Kidney glomerular epithelial cell (primary cell): Measurements from ENCODE around the gene KLHL21.

ENCODE experiments used
- DNase-seq: peaks from one replicate; lab custom pipeline; 2025; lab: John Stamatoyannopoulos, UW

KLHL21 gene

DNA sequence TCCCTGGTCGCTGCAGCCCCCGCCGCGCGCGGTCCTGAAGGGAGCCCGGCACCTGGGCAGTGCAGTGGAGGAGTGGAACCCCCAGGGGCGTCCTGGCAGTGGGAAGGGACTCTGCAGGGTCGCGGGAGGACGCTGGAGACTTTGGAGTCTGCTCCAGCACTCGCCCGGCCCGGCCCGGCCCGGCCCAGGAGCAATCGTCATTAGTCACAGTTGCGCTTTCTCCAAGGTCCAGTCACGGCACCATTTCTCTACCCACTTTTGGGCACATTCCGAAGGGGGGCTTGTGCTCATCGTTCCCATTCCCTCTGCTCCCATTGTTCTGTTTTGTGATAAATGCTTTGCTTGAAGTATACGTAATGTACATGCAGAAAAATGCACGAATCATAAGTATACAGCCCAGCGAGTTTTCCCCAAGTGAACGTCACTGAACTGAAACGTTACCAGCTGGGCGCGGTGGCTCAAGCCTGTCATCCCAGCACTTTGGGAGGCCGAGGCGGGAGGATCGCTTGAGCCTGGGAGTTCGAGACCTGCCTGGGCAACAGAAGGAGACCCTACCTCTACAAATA is 23.0 kb upstream of the KLHL21 start:
- peak; percentile 47 for DNase-seq

DNA sequence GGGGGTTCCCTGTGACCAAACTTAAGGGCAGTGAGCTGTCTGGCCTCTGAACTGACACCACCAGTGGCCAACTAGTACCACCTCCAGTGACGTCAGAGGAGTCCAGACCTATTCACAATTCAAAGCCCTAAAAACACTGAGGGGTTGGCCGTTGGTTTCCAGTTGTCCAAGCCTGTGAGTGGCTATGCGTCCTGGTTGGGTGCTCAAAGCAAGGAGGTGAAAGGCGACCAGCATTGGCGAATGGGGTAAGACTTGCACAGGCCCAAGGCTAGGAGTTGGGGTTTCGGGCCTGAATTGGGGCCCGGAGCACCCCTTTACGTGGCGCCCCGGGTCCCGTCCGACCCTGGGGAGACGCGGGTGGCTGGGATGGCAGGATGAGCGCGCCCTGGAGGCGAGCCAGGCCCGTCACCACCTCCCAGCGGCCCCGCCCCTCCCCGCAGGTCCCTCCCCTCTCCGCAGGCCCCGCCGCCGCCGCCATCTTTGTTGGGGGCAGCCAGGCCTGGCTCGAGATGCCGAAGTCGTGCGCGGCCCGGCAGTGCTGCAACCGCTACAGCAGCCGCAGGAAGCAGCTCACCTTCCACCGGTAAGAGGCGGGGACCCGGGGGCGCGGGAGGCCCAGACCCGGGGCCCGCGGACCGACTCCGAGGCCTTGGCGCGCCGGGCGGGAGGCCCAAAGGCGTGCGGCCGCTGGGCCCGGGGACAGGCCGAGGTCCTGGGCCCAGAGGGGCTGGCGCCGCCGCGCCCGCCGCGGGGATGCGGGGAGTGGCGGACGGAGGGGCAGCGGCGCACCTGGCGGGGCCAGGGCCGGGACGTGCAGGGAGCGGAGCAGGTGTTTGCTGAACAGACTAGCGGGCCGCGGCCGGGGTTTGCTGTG is 22.3 kb upstream of the KLHL21 start, which contains the start of gene THAP3:
THAP3 (plus strand) TSS at position 159 of the 874 bp plus-strand sequence; CDS start at position 510, 351 bp downstream.
- peak; percentile 68 for DNase-seq

DNA sequence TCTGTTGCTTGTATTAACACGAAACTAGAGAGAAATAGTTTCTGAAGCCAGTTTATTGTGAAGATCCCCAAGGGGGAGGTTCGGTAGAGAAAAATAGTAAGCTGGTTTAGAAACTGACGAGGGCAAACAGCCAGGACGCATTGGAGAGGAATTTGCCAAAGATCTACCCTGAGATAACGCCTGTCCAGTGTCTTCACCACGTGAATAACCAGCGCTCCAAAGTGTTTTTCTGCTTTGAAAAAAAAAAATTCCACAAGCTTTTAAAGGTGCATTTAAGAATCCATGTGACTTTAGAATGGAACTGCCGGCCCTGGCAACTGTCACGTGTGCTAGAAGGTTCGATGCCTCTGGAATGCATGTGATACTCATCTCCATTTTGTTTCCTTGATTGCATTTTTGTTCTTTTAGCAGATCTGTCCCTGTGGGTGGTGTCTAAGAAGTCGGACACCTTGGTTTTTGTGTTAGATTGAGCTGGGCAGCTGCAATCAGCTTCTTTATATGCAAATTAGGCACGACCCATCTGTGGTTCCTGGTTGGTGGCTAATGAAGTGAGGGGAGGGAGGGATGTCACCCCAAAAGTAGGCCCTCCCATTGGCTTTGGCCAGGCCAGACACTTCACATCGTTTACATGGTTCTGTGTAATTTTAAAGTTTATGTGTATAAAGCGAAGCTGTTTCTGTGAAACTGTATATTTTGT is 20.7 kb upstream of the KLHL21 start:
- no peak for DNase-seq

DNA sequence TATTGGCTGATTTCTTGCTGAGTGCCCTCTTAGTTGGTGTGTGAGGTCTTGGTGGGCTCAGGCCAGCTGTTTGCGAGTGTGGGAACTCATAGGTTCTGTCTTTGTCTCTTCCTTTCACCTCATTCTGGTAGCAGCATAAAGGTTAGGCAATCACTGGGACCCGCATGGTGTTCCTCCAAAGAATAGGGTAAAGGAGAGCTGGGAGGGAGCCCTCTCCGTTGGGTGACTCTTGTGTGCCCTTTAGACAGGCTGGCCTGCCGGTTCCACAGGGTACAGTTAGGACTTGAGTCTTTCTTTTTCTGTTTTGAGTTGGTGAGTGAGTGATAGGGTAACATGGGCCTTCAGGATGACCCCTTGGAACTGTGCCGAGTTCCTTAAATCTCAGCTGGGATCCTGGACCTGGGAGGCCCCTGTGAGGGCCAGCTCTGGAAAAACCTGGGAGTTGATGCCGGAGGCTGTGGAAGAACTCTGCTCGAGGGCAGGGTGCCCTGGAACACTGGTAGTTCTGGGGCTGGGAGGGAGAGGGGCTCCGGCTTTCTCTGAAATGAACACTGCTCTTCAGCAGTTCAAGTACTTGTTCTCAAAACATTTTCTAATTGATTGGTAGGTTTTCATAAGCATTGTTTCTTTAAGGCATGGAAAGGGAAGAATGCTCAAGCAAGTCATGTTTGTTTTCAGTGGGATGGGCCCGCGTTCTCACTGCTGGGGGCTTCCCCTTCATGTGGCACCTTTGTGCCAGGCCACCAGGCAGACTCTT is 19.9 kb upstream of the KLHL21 start:
- DNase-seq = no peak

DNA sequence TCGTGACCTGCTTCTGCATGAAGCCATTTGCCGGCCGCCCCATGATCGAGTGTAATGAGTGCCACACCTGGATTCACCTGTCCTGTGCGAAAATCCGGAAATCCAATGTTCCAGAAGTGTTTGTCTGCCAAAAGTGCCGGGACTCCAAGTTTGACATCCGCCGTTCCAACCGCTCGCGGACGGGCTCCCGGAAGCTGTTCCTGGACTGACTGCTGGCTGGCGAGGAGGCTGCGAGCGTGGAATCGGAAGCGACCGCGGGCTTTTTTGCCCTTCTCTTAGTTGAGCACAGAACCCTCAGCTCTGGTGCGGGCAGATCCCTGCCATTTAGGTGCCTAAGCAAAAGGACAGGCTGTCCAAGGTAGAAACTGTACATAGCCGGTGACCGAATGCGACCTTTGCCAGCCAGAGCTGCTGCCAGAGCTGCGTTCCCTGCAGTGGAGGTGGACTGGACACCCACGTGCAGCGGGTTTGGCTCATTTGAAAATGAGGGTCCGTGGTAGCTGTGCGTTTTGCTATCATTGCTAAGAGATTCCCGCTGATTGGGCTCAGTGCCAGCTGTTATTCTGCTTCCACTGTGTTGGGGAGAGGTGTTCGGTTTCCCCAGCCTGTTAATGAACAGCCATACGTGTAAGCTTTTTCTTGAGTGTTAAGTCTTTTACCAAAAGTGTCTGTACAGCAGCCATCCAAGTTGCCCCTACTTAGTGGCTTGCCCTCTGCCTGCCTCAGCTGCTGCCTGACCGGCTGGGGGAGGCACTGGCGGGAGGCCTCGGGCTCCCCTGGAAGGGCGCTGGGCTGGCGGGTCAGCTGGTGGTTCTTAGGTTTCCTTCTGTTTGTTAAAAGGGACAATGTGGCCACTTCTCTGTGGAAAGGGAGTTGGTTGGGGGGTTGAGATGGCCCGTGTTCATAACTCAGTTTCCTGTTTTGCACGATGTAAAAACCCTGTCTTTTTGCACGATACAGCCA is 19.0 kb upstream of the KLHL21 start:
- DNase-seq = no peak

DNA sequence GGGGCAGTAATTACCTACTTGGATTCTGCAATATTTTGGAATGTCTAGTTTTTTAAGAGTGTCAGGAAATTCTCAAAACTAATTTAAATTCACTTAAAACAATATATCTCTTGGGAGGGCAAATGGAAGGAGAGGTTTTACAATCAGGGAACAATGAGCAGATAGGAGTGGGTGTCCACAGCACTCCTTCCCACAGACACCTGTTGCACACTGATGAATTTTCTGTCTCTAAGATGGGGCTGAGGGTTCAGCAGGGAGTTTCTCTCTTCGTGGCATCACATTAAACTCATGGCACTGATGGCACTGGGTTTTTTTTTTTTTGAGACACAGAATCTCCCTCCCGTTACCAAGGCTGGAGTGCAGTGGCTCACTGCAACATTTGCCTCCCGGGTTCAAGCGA is 16.4 kb upstream of the KLHL21 start:
- no peak for DNase-seq

DNA sequence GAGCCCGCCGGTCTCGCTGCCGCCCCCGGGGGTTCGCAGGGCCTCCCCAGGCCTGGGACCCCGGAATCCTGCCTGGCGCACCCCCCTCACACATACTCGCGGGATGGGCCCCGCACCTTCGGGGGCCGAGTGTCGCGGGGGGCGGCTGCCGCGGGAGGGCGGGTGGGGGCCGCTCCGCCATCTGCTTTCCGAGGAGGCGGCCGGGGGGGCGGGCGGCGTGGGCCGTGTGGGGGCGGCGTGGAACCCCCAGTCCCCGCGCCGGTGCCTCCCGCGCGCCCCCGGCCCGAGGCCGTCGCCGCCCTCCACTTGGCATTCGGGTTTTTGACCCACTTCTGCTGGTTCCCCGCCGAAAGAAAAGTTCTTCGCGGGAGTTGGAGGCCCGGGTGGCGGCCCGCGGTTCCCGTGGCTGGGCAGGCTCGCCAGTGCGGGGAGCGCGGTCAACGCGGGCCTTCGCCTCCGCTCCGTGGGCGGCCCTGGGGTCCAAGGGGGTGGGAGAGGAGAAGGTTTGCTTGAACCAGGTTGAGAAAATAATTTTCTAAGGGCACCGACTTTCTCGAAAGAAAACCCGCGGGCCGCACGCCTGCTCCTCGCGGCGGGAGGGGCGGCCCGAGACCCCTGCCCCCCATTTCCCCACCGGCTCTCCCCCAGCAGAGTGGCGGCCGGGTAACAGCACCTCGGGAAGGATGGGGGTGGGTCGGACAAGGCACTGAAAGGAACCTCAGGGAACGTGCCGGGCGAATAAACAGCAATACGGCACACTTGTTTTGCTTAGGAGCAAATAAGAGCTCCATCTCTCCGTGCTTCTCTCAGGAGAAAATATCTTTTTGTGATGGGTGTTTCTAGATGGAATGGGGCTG is 12.5 kb upstream of the KLHL21 start:
- DNase-seq = no peak

DNA sequence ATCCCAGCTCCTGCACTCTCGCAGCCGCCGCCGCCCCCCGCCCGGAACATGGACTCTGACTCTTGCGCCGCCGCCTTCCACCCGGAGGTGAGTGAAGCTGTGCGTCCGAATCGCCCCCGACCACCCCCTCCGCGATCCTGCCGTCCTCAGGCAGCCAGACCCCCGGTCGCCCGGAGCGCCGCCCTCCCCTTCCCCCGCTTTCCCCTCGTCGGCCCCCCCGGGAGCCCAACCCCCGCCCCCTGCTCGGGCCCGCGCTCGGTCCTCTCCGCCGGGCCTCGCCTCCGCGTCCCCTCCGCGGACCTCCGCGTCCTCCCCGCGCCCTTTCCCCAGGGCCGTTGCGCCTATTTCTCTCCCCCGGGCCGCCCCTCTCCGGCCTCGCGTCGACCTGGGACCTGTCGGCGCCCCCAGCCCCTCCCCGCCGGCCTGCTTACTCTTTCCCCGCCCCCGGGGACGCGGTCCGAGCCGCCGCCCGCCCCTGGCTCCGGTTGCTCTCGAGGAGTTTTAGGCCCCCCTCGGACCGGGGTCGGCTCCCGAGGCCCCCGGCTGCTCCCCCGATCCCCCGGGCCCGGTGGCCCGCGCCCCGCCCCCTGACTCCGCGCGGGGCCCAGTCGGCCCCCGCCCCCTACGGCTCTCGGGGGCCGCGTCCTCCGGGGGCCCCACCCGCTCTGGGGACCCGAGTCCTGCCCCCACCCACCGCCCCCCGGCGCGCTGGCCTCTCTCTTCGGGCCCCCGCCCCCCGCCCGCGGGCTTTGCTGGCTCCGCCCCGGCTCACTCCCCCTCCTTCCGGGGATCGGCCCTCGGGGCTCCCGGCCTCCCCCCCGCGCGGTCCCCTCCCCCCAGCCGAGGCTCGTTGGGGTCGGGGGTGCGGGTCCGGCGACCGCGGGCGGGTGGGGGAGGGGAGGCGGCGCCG is 11.6 kb upstream of the KLHL21 start:
- peak; percentile 26 for DNase-seq

DNA sequence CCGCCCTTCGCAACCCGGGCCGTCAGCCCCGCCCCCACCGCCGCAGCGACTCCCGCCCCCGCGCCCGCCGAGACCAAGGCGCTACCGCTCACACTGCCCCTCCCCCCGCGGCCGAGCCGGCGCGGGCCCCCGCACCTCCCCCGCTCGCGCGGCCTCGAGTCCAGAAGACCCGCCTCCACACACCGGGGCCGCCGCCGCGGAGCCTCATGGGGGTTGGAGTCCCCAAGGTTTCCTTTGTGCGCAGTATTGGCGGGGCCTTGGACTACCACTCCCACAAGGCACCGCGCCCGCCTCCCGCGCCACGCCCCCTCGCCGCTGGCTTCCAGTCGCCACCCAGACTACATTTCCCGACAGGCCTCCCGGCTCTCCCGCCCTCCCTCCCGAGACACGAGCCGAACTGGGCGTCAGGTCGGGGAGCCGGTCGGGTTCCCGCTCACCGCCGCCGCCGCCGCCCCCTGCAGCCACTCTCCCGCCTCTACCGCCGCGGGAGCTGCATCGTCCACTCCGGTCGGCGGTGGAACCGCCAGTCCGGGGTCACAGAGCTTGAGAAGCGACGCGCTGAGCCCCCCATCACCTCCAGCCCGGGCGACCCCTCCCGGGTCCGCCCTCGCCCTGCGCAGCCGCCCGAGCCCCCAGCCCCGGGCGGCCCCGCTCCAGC is 10.8 kb upstream of the KLHL21 start, which contains the start of gene PHF13:
PHF13 (plus strand) TSS at position 371 of the 658 bp plus-strand sequence. CDS start 336 bp downstream, outside the sequence.
- DNase-seq = peak; percentile 94

DNA sequence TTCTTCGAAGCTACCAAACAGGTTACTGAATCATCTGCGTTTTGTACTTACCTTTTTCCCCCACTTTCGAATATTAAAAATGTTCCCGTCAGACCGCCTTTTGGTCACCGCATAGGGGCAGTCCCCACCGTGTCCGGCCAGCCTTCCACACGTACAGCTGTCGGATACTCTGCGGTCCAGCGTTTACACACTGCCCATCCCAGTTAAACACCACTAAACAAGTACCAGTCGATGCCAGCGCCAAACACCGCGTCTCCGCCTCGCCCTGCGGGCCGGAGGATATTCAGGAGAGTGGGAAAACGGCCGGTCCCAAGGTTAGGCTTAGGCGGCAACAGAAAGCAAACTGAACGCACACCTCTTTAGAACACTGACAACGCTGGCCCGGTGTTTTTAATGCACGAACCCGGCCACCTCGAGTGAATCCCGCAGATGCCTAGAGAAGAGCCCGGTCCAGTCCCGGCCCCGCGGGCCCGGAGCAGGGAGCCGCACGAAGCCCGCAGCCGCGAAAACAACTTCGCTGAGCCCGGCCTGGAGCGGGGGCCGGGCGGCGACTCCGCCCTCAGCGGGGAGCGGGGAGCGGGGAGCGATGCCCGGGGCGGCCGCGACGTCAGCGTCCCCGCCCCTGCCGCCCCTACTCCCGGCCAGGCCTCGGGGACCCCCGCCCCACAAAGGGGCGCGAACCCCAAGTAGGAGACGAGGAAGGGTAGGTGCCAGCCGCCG is 10.1 kb upstream of the KLHL21 start:
- peak; percentile 31 for DNase-seq

DNA sequence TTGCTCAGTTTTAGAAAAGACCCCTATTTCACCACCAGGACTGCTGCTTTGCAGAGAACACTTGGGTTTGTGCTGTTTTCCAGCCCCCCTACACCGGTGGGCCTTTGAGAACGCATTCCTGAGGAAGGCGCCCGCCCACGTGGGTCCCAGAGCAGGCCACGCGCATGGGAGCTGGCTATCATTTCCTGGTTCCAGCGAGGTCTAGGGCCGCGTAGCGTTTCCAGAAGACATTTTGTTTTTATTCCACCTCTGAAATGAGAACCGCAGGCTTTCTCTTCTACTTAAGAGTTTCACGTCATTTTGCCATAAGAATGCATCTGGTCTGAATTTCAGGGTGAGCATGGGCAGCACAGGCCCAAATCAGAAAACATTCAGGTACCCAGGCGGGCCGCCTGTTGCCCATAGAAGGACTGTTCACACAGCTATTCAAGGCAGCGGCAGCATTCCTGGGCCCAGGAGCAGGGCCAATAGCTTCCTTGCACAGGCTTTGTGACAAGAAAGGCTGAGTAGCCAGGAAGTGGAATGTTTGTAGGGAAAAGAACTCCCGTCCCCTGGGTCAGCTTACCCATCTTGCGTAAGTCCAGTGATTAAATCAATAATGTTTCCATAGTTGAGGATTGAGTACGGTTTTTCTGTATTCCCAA is 1.4 kb upstream of the KLHL21 start:
- no peak for DNase-seq

DNA sequence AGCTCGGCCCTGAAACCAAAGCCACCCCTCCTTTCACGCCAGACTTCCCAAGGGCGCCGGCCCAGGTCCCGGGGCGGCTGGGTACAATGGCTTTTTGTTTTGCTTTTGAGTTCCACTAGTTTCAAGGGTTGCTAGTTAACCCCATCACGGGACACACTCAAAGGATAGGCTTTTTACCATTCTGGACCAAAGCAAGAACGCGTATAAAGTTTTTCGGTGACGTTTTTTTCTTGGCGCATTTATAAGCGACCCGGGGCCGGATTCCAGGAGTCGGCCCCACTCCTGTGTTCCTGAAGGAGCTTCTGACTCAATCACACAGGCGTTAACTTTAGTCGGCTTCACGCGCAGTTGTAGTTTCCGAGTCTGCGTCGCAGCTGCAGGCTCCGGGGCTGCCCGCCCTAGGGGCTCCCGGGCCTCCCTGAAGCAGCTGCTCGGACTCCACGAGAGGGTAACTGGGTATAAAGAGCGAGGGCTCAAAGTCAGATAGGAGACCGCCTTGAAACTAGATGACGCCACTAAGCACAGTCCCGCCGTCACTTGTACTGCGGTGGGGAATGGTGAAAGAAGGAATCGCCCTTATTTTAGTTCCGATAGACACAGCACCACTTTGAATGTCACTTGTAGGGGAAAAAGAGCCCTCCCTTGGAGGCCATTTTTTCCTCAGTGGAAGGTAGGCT is 707 bp upstream of the KLHL21 start:
- DNase-seq = peak; percentile 76

DNA sequence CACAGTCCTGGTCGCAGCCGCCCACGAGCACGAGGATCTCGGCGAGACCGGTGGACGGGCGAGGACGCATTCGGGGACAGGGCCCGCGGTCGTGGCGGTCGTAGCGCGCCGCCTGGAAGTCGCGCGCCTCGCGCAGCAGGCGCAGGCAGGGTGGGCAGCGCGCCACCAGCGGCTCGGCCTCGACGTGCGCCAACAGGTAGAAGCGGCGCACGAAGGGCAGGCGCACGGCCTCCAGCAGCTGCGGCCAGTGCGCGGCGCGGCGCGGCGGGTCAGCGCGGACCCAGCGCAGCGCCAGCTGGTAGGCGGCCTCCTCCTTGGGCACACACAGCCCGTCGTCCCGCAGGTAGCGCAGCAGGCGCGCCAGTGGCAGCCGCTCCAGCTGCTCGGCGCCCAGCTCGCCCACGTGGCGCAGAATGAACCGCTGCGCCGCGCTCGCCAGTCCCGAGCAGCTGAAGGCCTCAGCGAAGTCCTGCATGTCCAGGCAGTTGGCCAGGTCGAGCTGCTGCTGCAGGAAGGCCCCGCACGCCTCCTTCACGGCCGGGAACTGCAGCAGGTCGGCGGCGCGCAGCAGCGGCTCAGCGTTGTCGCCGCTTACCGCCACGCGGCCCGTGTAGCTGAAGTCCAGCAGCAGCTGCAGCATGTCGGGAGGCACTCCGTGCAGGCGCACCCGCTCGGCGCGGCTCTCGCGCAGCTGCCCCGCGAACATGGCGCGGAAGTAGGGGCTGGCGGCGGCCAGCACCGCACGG is 573 bp downstream of the KLHL21 start:
- DNase-seq = no peak

DNA sequence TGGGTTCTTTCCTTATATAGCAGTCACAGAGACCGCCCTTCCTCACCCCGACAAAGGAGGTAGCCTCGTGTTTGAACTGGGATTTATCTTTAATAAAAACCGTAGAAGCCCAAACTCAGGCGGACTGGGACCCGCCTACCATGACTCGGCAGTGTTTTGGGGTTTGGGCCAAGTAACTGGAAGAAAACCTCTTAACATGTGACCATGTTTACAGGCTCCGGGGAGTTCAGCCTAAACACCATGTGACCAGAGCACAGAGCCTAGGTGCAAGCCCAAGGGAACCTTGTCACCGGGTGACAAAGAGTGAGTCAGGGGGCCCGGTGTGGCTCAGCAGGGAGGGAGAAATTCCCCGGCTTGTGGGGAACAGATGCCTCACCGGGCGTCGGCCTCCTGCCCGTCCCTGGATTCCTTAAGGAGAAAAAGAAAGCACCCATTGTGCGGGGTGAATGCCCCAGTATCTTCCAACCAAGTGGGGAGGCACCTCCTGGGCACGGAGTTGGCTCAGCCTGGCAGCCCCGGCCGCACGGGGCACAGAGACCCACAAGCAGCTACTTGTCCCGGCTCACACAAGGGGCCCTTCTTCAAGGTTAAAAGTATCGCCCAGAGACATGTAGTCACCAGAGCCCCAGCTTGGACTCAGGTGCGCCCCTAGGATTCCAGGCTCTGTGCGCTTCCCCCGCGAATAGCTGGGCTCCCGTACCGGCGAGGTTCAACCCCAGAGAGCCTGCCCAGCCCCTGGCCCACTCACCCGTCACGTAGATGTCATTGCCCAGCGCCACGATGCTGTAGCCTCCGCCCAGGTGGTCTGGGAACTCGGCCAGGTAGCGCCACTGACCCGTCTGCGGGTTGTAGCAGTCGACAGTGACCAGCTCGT is 1.4 kb downstream of the KLHL21 start:
- peak; percentile 74 for DNase-seq
